T-cell (primary cell): Measurements from ENCODE around the gene CHAF1B. TPM values are rescaled to one million over a fixed set of nuclear protein-coding genes. Genes with fewer than 3 reads are reported as not detected.

ENCODE experiments used
- ATAC-seq, 4 experiments: fragments of 200-7000 bp in 3 of 4; fragments of 150-1000 bp in 1 of 4; cut with Tn5 transposase; replicated peaks in 1 of 4; 1 replicate in 3 of 4; 2 replicates in 1 of 4; pipeline ENCODE4 v1.10.0; 2021; ENCODE audit warnings: moderate library complexity in 3 of 4, mild to moderate bottlenecking in 2 of 4, moderate number of reproducible peaks in 1 of 4
- CTCF ChIA-PET, 2 donors: fragments of 300-600 bp; sonication (Branson Sonifier 250); formaldehyde crosslinking; loops; one replicate each; lab custom pipeline; 2022; ENCODE audit warnings: antibody characterized with exemption in 2 of 2; lab: Charles Lee
- POLR2A ChIA-PET, 2 donors: fragments of 300-600 bp; sonication (Branson Sonifier 250); formaldehyde crosslinking; loops; one replicate each; lab custom pipeline; 2022; ENCODE audit warnings: antibody characterized with exemption in 2 of 2; lab: Charles Lee
- DNase-seq, 35 experiments: peaks; one replicate each; pipeline versions ENCODE4 v3.0.0 to v3.0.0-alpha.2; 2013 to 2023
- H3K27ac ChIP-seq: one replicate; pipeline ENCODE4 v1.5.1; 2013; ENCODE audit warnings: low read length
- H3K27me3 ChIP-seq, 2 experiments: replicated peaks in 1 of 2; 1 replicate in 1 of 2; 2 replicates in 1 of 2; pipeline versions ENCODE4 v1.6.1 to v1.7.0; 2013; ENCODE audit warnings: low read length in 1 of 2, mixed read lengths in 1 of 2; ENCODE audit not compliant: control insufficient read depth in 2 of 2, insufficient read depth in 2 of 2; ENCODE audit errors: extremely low read depth in 1 of 2
- H3K36me3 ChIP-seq, 2 donors: 1 replicate in 1 of 2; 2 replicates in 1 of 2; pipeline versions ENCODE4 v1.6.1 to v1.7.0; 2013; ENCODE audit warnings: low read length in 1 of 2; ENCODE audit not compliant: control insufficient read depth in 2 of 2, insufficient read depth in 1 of 2; ENCODE audit errors: extremely low read depth in 1 of 2
- H3K4me1 ChIP-seq, 2 experiments: 1 replicate in 1 of 2; 2 replicates in 1 of 2; pipeline versions ENCODE4 v1.6.1 to v1.7.0; 2013; ENCODE audit warnings: low read length in 2 of 2, mixed read lengths in 1 of 2; ENCODE audit not compliant: insufficient read depth in 2 of 2, control insufficient read depth in 1 of 2; ENCODE audit errors: extremely low read depth in 1 of 2
- H3K4me3 ChIP-seq, 2 donors: 1 replicate in 1 of 2; 2 replicates in 1 of 2; pipeline versions ENCODE4 v1.5.1 to v1.7.0; 2013; ENCODE audit warnings: mild to moderate bottlenecking in 2 of 2, low read length in 1 of 2, moderate library complexity in 1 of 2; ENCODE audit not compliant: control insufficient read depth in 1 of 2; ENCODE audit errors: extremely low read depth in 1 of 2
- H3K9me3 ChIP-seq: 2 replicates; pipeline ENCODE4 v1.7.0; 2013
- H3K27ac Mint-ChIP-seq, 2 donors: one replicate each; pipeline ENCODE4 v1.8.0; 2020 to 2021; ENCODE audit warnings: mild to moderate bottlenecking in 2 of 2, mixed read lengths in 2 of 2
- H3K27me3 Mint-ChIP-seq, 2 donors: one replicate each; pipeline ENCODE4 v1.8.0; 2021 to 2022; ENCODE audit warnings: mixed read lengths in 2 of 2
- H3K36me3 Mint-ChIP-seq: one replicate; pipeline ENCODE4 v1.8.0; 2021; ENCODE audit warnings: mixed read lengths
- H3K4me1 Mint-ChIP-seq, 3 donors: one replicate each; pipeline ENCODE4 v1.8.0; 2020 to 2022; ENCODE audit warnings: mixed read lengths in 3 of 3, mild to moderate bottlenecking in 1 of 3
- H3K4me3 Mint-ChIP-seq, 3 donors: one replicate each; pipeline ENCODE4 v1.8.0; 2020 to 2022; ENCODE audit warnings: mild to moderate bottlenecking in 3 of 3, mixed read lengths in 3 of 3, moderate library complexity in 3 of 3
- H3K9me3 Mint-ChIP-seq, 3 donors: one replicate each; pipeline ENCODE4 v1.8.0; 2020 to 2022; ENCODE audit warnings: mixed read lengths in 3 of 3
- WGBS: methylation state at CpG from one replicate; pipeline ENCODE4 v1.1.5; 2013; ENCODE audit warnings: missing lambda C conversion rate; ENCODE audit not compliant: insufficient coverage; 5-methylcytosine and 5-hydroxymethylcytosine counted together
- total RNA-seq, 35 experiments: library from RNA in 6 of 35; stranded (reverse) in 6 of 35; fragments of 120-200 nt in 1 of 35; gene quantifications; one replicate each; pipeline versions ENCODE4 v1.2.1 to v1.2.4 and lab custom pipeline; 2013 to 2026

Gene CHAF1B
- total RNA-seq, 5 donors from 2014 or later (not counting 1 experiment from before 2014, with no cell fraction given), result 2.1 to 5.1 (median 3.5) TPM

- Histone ChIP-seq H3K27ac (no peak overlapping the region), H3K4me1 (peaks cover 0 to 11% of the 10 kb centered on the region in 2 experiments), H3K9me3 (no peaks in the 10 kb centered on the region), H3K36me3 (no peaks in the 10 kb centered on the region), H3K27me3 (peaks cover 2 to 25% of the 10 kb centered on the region in 2 experiments), H3K4me3 (no peak overlapping the region)
- Mint-ChIP-seq H3K4me1 (peaks cover 14 to 26% (median 15%) of the 10 kb centered on the region in 3 donors), H3K27ac (peak overlapping the region in 1 of 2 donors; percentile 47), H3K9me3 (no peaks in the 10 kb centered on the region), H3K4me3 (peak overlapping the region in 2 of 3 donors; percentile 49 to 71), H3K27me3 (peaks cover 17 to 29% of the 10 kb centered on the region in 2 donors), H3K36me3 (no peaks in the 10 kb centered on the region)
- no peak for DNase-seq
- ChIA-PET CTCF (interaction anchor here in 1 of 2 donors (0.6 kb wide), 1 partner anchor 288 kb away, joined by 4 read pairs; no protein-coding TSS in a partner anchor), POLR2A (no interaction called here)
- WGBS, result 89% methylated on average over 10 of the region's 12 CpGs
- ATAC-seq, result no peak
These were observed 43.7 kb downstream of the CHAF1B start for GRCh38 chr21:36428761-36429432.

- no peaks in the 10 kb centered on the region for H3K36me3 ChIP-seq
- Mint-ChIP-seq H3K4me1 (peaks cover 14 to 26% (median 15%) of the 10 kb centered on the region in 3 donors), H3K27me3 (peaks cover 27 to 37% of the 10 kb centered on the region in 2 donors), H3K27ac (peak overlapping the region; percentile 85 to 91), H3K4me3 (peak overlapping the region; percentile 64 to 80 (median 71)), H3K9me3 (no peaks in the 10 kb centered on the region), H3K36me3 (no peaks in the 10 kb centered on the region)
- H3K27ac ChIP-seq, result no peak overlapping the region
- under 1% methylated on average over 15 of the region's 22 CpGs for WGBS
- peaks cover 2 to 29% of the 10 kb centered on the region in 2 experiments for H3K27me3 ChIP-seq
- peaks cover 0 to 11% of the 10 kb centered on the region in 2 experiments for H3K4me1 ChIP-seq
- peak; percentile 86 to 96 (median 91) for ATAC-seq
- H3K4me3 ChIP-seq, result peak overlapping the region; percentile 25 to 49
- DNase-seq, result peak in 34 of 35 experiments; percentile 11 to 69 (median 30)
- CTCF ChIA-PET, result interaction anchor here in 1 of 2 donors (0.6 kb wide), 1 partner anchor 206 kb away, joined by 3 read pairs; no protein-coding TSS in a partner anchor
- POLR2A ChIA-PET, result no interaction called here
- H3K9me3 ChIP-seq, result no peaks in the 10 kb centered on the region
These were observed 44.9 kb downstream of the CHAF1B start for GRCh38 chr21:36429947-36430546.

- H3K36me3 ChIP-seq, result no peaks in the 10 kb centered on the region
- H3K27me3 ChIP-seq, result peaks cover 2 to 29% of the 10 kb centered on the region in 2 experiments
- H3K27ac Mint-ChIP-seq, result peak overlapping the region in 1 of 2 donors; percentile 91
- H3K36me3 Mint-ChIP-seq, result no peaks in the 10 kb centered on the region
- ChIA-PET POLR2A (no interaction called here), CTCF (no interaction called here)
- DNase-seq (no peak), ATAC-seq (no peak)
- no peaks in the 10 kb centered on the region for H3K9me3 ChIP-seq
- 96% methylated on average over 4 of the region's 4 CpGs for WGBS
- H3K9me3 Mint-ChIP-seq, result no peaks in the 10 kb centered on the region
- H3K4me3 ChIP-seq, result no peak overlapping the region
- peaks cover 27 to 37% of the 10 kb centered on the region in 2 donors for H3K27me3 Mint-ChIP-seq
- H3K4me1 ChIP-seq, result peaks cover 0 to 11% of the 10 kb centered on the region in 2 experiments
- H3K4me1 Mint-ChIP-seq, result peaks cover 14 to 26% (median 15%) of the 10 kb centered on the region in 3 donors
- H3K27ac ChIP-seq, result no peak overlapping the region
- peak overlapping the region in 2 of 3 donors; percentile 71 to 80 for H3K4me3 Mint-ChIP-seq
These were observed 45.6 kb downstream of the CHAF1B start for GRCh38 chr21:36430841-36431240.

GRCh38 chr21:36431252-36431651 is 46.1 kb downstream of the CHAF1B start:
- CTCF ChIA-PET, result no interaction called here
- no peaks in the 10 kb centered on the region for H3K36me3 ChIP-seq

GRCh38 chr21:36433059-36433709 is 48.0 kb downstream of the CHAF1B start:
- no peak for DNase-seq
- 86% methylated on average over 3 of the region's 7 CpGs for WGBS
- Mint-ChIP-seq H3K36me3 (no peaks in the 10 kb centered on the region), H3K27me3 (peaks cover 27 to 37% of the 10 kb centered on the region in 2 donors), H3K27ac (no peak overlapping the region), H3K4me3 (no peak overlapping the region), H3K4me1 (peaks cover 14 to 26% (median 15%) of the 10 kb centered on the region in 3 donors), H3K9me3 (peaks cover 0 to 5% (median 2%) of the 10 kb centered on the region in 3 donors)
- POLR2A ChIA-PET, result no interaction called here
- H3K27ac ChIP-seq, result no peak overlapping the region
- peaks cover 2 to 35% of the 10 kb centered on the region in 2 experiments for H3K27me3 ChIP-seq
- no peak overlapping the region for H3K4me3 ChIP-seq
- no peak for ATAC-seq
- no peaks in the 10 kb centered on the region for H3K9me3 ChIP-seq
- CTCF ChIA-PET, result no interaction called here
- H3K4me1 ChIP-seq, result peaks cover 0 to 11% of the 10 kb centered on the region in 2 experiments
- no peaks in the 10 kb centered on the region for H3K36me3 ChIP-seq

More at GRCh38 chr21:36431252-36431651, 46.1 kb downstream of the CHAF1B start:
- Mint-ChIP-seq H3K4me3 (no peak overlapping the region), H3K9me3 (no peaks in the 10 kb centered on the region), H3K27ac (no peak overlapping the region), H3K4me1 (peaks cover 14 to 26% (median 15%) of the 10 kb centered on the region in 3 donors), H3K36me3 (no peaks in the 10 kb centered on the region), H3K27me3 (peaks cover 27 to 37% of the 10 kb centered on the region in 2 donors)
- peaks cover 0 to 11% of the 10 kb centered on the region in 2 experiments for H3K4me1 ChIP-seq
- WGBS, result 100% methylated on average over 1 of the region's 4 CpGs
- no peak for DNase-seq
- no peak for ATAC-seq
- POLR2A ChIA-PET, result no interaction called here
- H3K27ac ChIP-seq, result no peak overlapping the region
- H3K9me3 ChIP-seq, result no peaks in the 10 kb centered on the region
- peaks cover 2 to 32% of the 10 kb centered on the region in 2 experiments for H3K27me3 ChIP-seq
- no peak overlapping the region for H3K4me3 ChIP-seq

- Mint-ChIP-seq H3K9me3 (peaks cover 0 to 5% (median 2%) of the 10 kb centered on the region in 3 donors), H3K4me1 (peaks cover 14 to 19% (median 15%) of the 10 kb centered on the region in 3 donors), H3K36me3 (no peaks in the 10 kb centered on the region), H3K27ac (no peak overlapping the region), H3K4me3 (no peak overlapping the region), H3K27me3 (peaks cover 27 to 33% of the 10 kb centered on the region in 2 donors)
- CTCF ChIA-PET, result no interaction called here
- H3K4me1 ChIP-seq, result peaks cover 0 to 11% of the 10 kb centered on the region in 2 experiments
- ATAC-seq, result no peak
- H3K27ac ChIP-seq, result no peak overlapping the region
- H3K9me3 ChIP-seq, result no peaks in the 10 kb centered on the region
- H3K36me3 ChIP-seq, result no peaks in the 10 kb centered on the region
- H3K4me3 ChIP-seq, result no peak overlapping the region
- POLR2A ChIA-PET, result no interaction called here
- 79% methylated on average over 3 of the region's 6 CpGs for WGBS
- DNase-seq, result no peak
- H3K27me3 ChIP-seq, result peaks cover 2 to 35% of the 10 kb centered on the region in 2 experiments
These were observed 49.0 kb downstream of the CHAF1B start for GRCh38 chr21:36434144-36434543.
